ENCODE measurements around the gene GNB1L.

- TF ChIP-seq CTCF (IDR thresholded peaks at IDR 0.05) (no peak), POLR2A (IDR thresholded peaks at IDR 0.05) (no peak)
These were observed 45.7 kb downstream of the GNB1L start for GRCh38 chr22:19808873-19809478.

All from gastroesophageal sphincter (tissue), 3 donors.